Naive B cell (primary cell): ENCODE results near the gene TMEM145. TPM values are rescaled to one million over a fixed set of nuclear protein-coding genes. Genes with fewer than 3 reads are reported as not detected.

ENCODE experiments used
- ATAC-seq, 2 donors: fragments of 150-1000 bp; cut with Tn5 transposase; 2 replicates each; pipeline ENCODE4 v1.10.0; 2021; ENCODE audit warnings: low read depth in 2 of 2, mild to moderate bottlenecking in 2 of 2, moderate library complexity in 2 of 2
- DNase-seq: peaks from one replicate; pipeline ENCODE4 v3.0.0; 2022
- H3K27ac Mint-ChIP-seq, 6 donors: one replicate each; pipeline ENCODE4 v1.8.0; 2020 to 2022; ENCODE audit warnings: mild to moderate bottlenecking in 6 of 6, mixed read lengths in 6 of 6, moderate library complexity in 5 of 6, inconsistent platforms in 2 of 6
- H3K27me3 Mint-ChIP-seq, 3 donors: one replicate each; pipeline ENCODE4 v1.8.0; 2021 to 2022; ENCODE audit warnings: mixed read lengths in 3 of 3, mild to moderate bottlenecking in 1 of 3
- H3K36me3 Mint-ChIP-seq, 2 donors: one replicate each; pipeline ENCODE4 v1.8.0; 2020 to 2022; ENCODE audit warnings: mixed read lengths in 2 of 2, inconsistent platforms in 1 of 2, mild to moderate bottlenecking in 1 of 2
- H3K4me1 Mint-ChIP-seq, 3 donors: one replicate each; pipeline ENCODE4 v1.8.0; 2020 to 2022; ENCODE audit warnings: mixed read lengths in 3 of 3, inconsistent platforms in 1 of 3, mild to moderate bottlenecking in 1 of 3, moderate library complexity in 1 of 3
- H3K4me3 Mint-ChIP-seq, 8 donors: one replicate each; pipeline ENCODE4 v1.8.0; 2020 to 2022; ENCODE audit warnings: mild to moderate bottlenecking in 8 of 8, mixed read lengths in 8 of 8, moderate library complexity in 8 of 8, inconsistent platforms in 2 of 8
- H3K9me3 Mint-ChIP-seq, 7 donors: one replicate each; pipeline ENCODE4 v1.8.0; 2020 to 2022; ENCODE audit warnings: mixed read lengths in 7 of 7, mild to moderate bottlenecking in 5 of 7, inconsistent platforms in 2 of 7, moderate library complexity in 1 of 7
- polyA plus RNA-seq, 6 donors: library from polyadenylated mRNA; unstranded; fragments of 300-500 nt; fragmentation: Illumina TruSeq; gene quantifications; one replicate each; pipeline ENCODE4 v1.2.3, GENCODE V29; 2021; ENCODE audit warnings: low read depth in 6 of 6

Gene TMEM145
- polyA plus RNA-seq, 6 donors from 2014 or later, result not detected

GRCh38 chr19:42317535-42317934, 4.4 kb downstream of the TMEM145 start:
- Mint-ChIP-seq H3K9me3 (peaks cover 0 to 2% (median 0%) of the 10 kb centered on the region in 7 donors), H3K4me1 (peaks cover 21 to 22% (median 21%) of the 10 kb centered on the region in 3 donors), H3K27ac (no peak overlapping the region), H3K36me3 (no peaks in the 10 kb centered on the region), H3K27me3 (peaks cover 31 to 49% (median 41%) of the 10 kb centered on the region in 3 donors), H3K4me3 (no peak overlapping the region)
- DNase-seq (no peak), ATAC-seq (no peak)

GRCh38 chr19:42322305-42322704, 9.2 kb downstream of the TMEM145 start:
- no peak for ATAC-seq
- no peaks in the 10 kb centered on the region for H3K9me3 Mint-ChIP-seq
- DNase-seq, result no peak
- H3K4me1 Mint-ChIP-seq, result peaks cover 8 to 25% (median 23%) of the 10 kb centered on the region in 3 donors
- peak overlapping the region in 3 of 8 donors; percentile 4 to 33 (median 29) for H3K4me3 Mint-ChIP-seq
- H3K27me3 Mint-ChIP-seq, result peaks cover 16 to 19% (median 17%) of the 10 kb centered on the region in 3 donors
- H3K36me3 Mint-ChIP-seq, result peaks cover 4 to 6% of the 10 kb centered on the region in 2 donors
- H3K27ac Mint-ChIP-seq, result no peak overlapping the region

- H3K27ac Mint-ChIP-seq, result no peak overlapping the region
- H3K36me3 Mint-ChIP-seq, result peaks cover 4 to 6% of the 10 kb centered on the region in 2 donors
- peaks cover 15 to 18% (median 16%) of the 10 kb centered on the region in 3 donors for H3K27me3 Mint-ChIP-seq
- H3K9me3 Mint-ChIP-seq, result no peaks in the 10 kb centered on the region
- peak overlapping the region; percentile 38 to 75 (median 70) for H3K4me3 Mint-ChIP-seq
- peaks cover 18 to 37% (median 34%) of the 10 kb centered on the region in 3 donors for H3K4me1 Mint-ChIP-seq
- ATAC-seq (no peak), DNase-seq (no peak)
These were observed 10.4 kb downstream of the TMEM145 start for GRCh38 chr19:42323473-42323851.

GRCh38 chr19:42323852-42324654, 10.9 kb downstream of the TMEM145 start:
- Mint-ChIP-seq H3K9me3 (no peaks in the 10 kb centered on the region), H3K27me3 (peaks cover 15 to 18% (median 16%) of the 10 kb centered on the region in 3 donors), H3K4me1 (peaks cover 23 to 43% (median 34%) of the 10 kb centered on the region in 3 donors), H3K4me3 (peak overlapping the region in 5 of 8 donors; percentile 51 to 98 (median 93)), H3K27ac (no peak overlapping the region), H3K36me3 (peaks cover 4 to 6% of the 10 kb centered on the region in 2 donors)
- no peak for ATAC-seq
- DNase-seq, result peak; percentile 25

- ATAC-seq (no peak), DNase-seq (no peak)
- no peaks in the 10 kb centered on the region for H3K9me3 Mint-ChIP-seq
- peaks cover 24 to 46% (median 37%) of the 10 kb centered on the region in 3 donors for H3K4me1 Mint-ChIP-seq
- peak overlapping the region in 5 of 6 donors; percentile 58 to 91 (median 81) for H3K27ac Mint-ChIP-seq
- peaks cover 4 to 6% of the 10 kb centered on the region in 2 donors for H3K36me3 Mint-ChIP-seq
- H3K27me3 Mint-ChIP-seq, result peaks cover 15 to 18% (median 16%) of the 10 kb centered on the region in 3 donors
- peak overlapping the region; percentile 90 to 98 (median 96) for H3K4me3 Mint-ChIP-seq
These were observed 11.7 kb downstream of the TMEM145 start for GRCh38 chr19:42324655-42325307.

GRCh38 chr19:42325308-42325895, 12.3 kb downstream of the TMEM145 start, which contains the start of gene MEGF8:
TSS of gene MEGF8 (plus strand) at chr19:42325635. CDS start at chr19:42326244, 609 bp downstream.
- H3K36me3 Mint-ChIP-seq, result peaks cover 4 to 6% of the 10 kb centered on the region in 2 donors
- DNase-seq (peak; percentile 97), ATAC-seq (peak; percentile 87 to 89)
- H3K9me3 Mint-ChIP-seq, result no peaks in the 10 kb centered on the region
- peaks cover 25 to 51% (median 41%) of the 10 kb centered on the region in 3 donors for H3K4me1 Mint-ChIP-seq
- H3K4me3 Mint-ChIP-seq, result peak within 1 kb of the TSS; percentile 90 to 98 (median 96)
- peaks cover 15 to 18% (median 16%) of the 10 kb centered on the region in 3 donors for H3K27me3 Mint-ChIP-seq
- H3K27ac Mint-ChIP-seq, result peak within 1 kb of the TSS; percentile 58 to 91 (median 82)

- Mint-ChIP-seq H3K4me3 (peak overlapping the region; percentile 90 to 98 (median 96)), H3K27me3 (peaks cover 15 to 18% (median 16%) of the 10 kb centered on the region in 3 donors), H3K9me3 (no peaks in the 10 kb centered on the region), H3K27ac (peak overlapping the region in 5 of 6 donors; percentile 58 to 88 (median 81)), H3K36me3 (peaks cover 4 to 6% of the 10 kb centered on the region in 2 donors), H3K4me1 (peaks cover 29 to 55% (median 47%) of the 10 kb centered on the region in 3 donors)
- DNase-seq (peak; percentile 35), ATAC-seq (peak; percentile 22)
These were observed 13.0 kb downstream of the TMEM145 start for GRCh38 chr19:42325896-42326771.

- H3K9me3 Mint-ChIP-seq, result no peaks in the 10 kb centered on the region
- peaks cover 10 to 16% (median 14%) of the 10 kb centered on the region in 3 donors for H3K27me3 Mint-ChIP-seq
- H3K36me3 Mint-ChIP-seq, result peaks cover 4 to 6% of the 10 kb centered on the region in 2 donors
- ATAC-seq, result no peak
- H3K27ac Mint-ChIP-seq, result no peak overlapping the region
- no peak for DNase-seq
- H3K4me3 Mint-ChIP-seq, result peak overlapping the region; percentile 29 to 98 (median 94)
- peaks cover 29 to 55% (median 47%) of the 10 kb centered on the region in 3 donors for H3K4me1 Mint-ChIP-seq
These were observed 13.9 kb downstream of the TMEM145 start for GRCh38 chr19:42326969-42327368.

GRCh38 chr19:42327381-42327780, 14.3 kb downstream of the TMEM145 start:
- H3K4me3 Mint-ChIP-seq, result peak overlapping the region in 5 of 8 donors; percentile 3 to 94 (median 81)
- no peak for DNase-seq
- no peak for ATAC-seq
- H3K4me1 Mint-ChIP-seq, result peaks cover 29 to 55% (median 47%) of the 10 kb centered on the region in 3 donors
- peaks cover 4 to 6% of the 10 kb centered on the region in 2 donors for H3K36me3 Mint-ChIP-seq
- H3K27ac Mint-ChIP-seq, result no peak overlapping the region
- H3K27me3 Mint-ChIP-seq, result peaks cover 6 to 12% (median 10%) of the 10 kb centered on the region in 3 donors
- H3K9me3 Mint-ChIP-seq, result no peaks in the 10 kb centered on the region

- Mint-ChIP-seq H3K4me1 (peaks cover 29 to 55% (median 47%) of the 10 kb centered on the region in 3 donors), H3K9me3 (no peaks in the 10 kb centered on the region), H3K27ac (peak overlapping the region in 3 of 6 donors; percentile 17 to 82 (median 69)), H3K36me3 (peaks cover 4 to 6% of the 10 kb centered on the region in 2 donors), H3K4me3 (peak overlapping the region in 2 of 8 donors; percentile 81 to 93), H3K27me3 (peaks cover 6 to 7% (median 6%) of the 10 kb centered on the region in 3 donors)
- ATAC-seq, result no peak
- DNase-seq, result no peak
These were observed 15.0 kb downstream of the TMEM145 start for GRCh38 chr19:42328106-42328505.

- ATAC-seq (no peak), DNase-seq (no peak)
- Mint-ChIP-seq H3K4me1 (peaks cover 29 to 55% (median 44%) of the 10 kb centered on the region in 3 donors), H3K27me3 (peaks cover 6 to 7% (median 6%) of the 10 kb centered on the region in 3 donors), H3K27ac (peak overlapping the region in 1 of 6 donors; percentile 92), H3K36me3 (peaks cover 4 to 6% of the 10 kb centered on the region in 2 donors), H3K9me3 (no peaks in the 10 kb centered on the region), H3K4me3 (peak overlapping the region in 1 of 8 donors; percentile 37)
These were observed 15.7 kb downstream of the TMEM145 start for GRCh38 chr19:42328854-42329253.

- H3K27me3 Mint-ChIP-seq, result peaks cover 0 to under 1% (median under 1%) of the 10 kb centered on the region in 3 donors
- H3K27ac Mint-ChIP-seq, result peak overlapping the region in 3 of 6 donors; percentile 26 to 72 (median 57)
- H3K4me3 Mint-ChIP-seq, result no peak overlapping the region
- no peaks in the 10 kb centered on the region for H3K9me3 Mint-ChIP-seq
- peaks cover 23 to 48% (median 37%) of the 10 kb centered on the region in 3 donors for H3K4me1 Mint-ChIP-seq
- DNase-seq (no peak), ATAC-seq (no peak)
- peaks cover under 1% of the 10 kb centered on the region in 2 donors for H3K36me3 Mint-ChIP-seq
These were observed 17.2 kb downstream of the TMEM145 start for GRCh38 chr19:42330241-42330711.
